ENCODE data around the gene AHCYL2. TPM values are rescaled to one million over a fixed set of nuclear protein-coding genes. Genes with fewer than 3 reads are reported as not detected.
"Not testable (repeated sequence)": the region's sequence is repeated elsewhere in the genome, so short reads cannot be mapped to it uniquely, and the experiment has no call there.

AHCYL2 gene
- total RNA-seq, 3 donors from 2014 or later (not counting 1 experiment from before 2014, with no cell fraction given): 11.6 to 15.2 (median 14.5) TPM

- peak; percentile 61 to 67 (median 65) for ATAC-seq
- Mint-ChIP-seq H3K9me3 (no peaks in the 10 kb centered on the region), H3K36me3 (no peaks in the 10 kb centered on the region), H3K27me3 (ENCODE audit: low read depth in 2 of 2) (peaks cover 0 to 2% of the 10 kb centered on the region in 2 donors), H3K4me3 (peak overlapping the region; percentile 73), H3K4me1 (peaks cover 24 to 25% of the 10 kb centered on the region in 2 donors), H3K27ac (peak overlapping the region; percentile 14 to 81)
- Histone ChIP-seq H3K36me3 (ENCODE audit: control insufficient read depth, insufficient read depth, low read length) (no peaks in the 10 kb centered on the region), H3K4me1 (ENCODE audit: control insufficient read depth, insufficient read depth, low read length) (peaks cover 19% of the 10 kb centered on the region), H3K27ac (ENCODE audit: low read length) (peak overlapping the region; percentile 28), H3K4me3 (ENCODE audit: low read length) (no peak overlapping the region), H3K27me3 (ENCODE audit: control insufficient read depth, insufficient read depth, low read length) (no peaks in the 10 kb centered on the region), H3K9me3 (ENCODE audit: control insufficient read depth, insufficient read depth, low read length) (no peaks in the 10 kb centered on the region)
- DNase-seq: peak in 1 of 2 donors; percentile 10
- TF ChIP-seq CTCF (IDR thresholded peaks at IDR 0.05): no peak
- intact Hi-C loops (cut with micrococcal nuclease): no loop called here
- 13% methylated on average over 7 of the region's 7 CpGs for WGBS (ENCODE audit: insufficient coverage)
These were observed 143.7 kb downstream of the AHCYL2 start for GRCh38 chr7:129368389-129368986.

GRCh38 chr7:129369447-129369846 lies 144.6 kb downstream of the AHCYL2 start:
- DNase-seq; ATAC-seq; H3K27ac ChIP-seq (ENCODE audit: low read length); H3K27ac Mint-ChIP-seq; H3K4me3 Mint-ChIP-seq; H3K36me3 Mint-ChIP-seq; H3K9me3 ChIP-seq (ENCODE audit: control insufficient read depth, insufficient read depth, low read length); H3K4me3 ChIP-seq (ENCODE audit: low read length); H3K9me3 Mint-ChIP-seq; intact Hi-C loops (cut with micrococcal nuclease); H3K36me3 ChIP-seq (ENCODE audit: control insufficient read depth, insufficient read depth, low read length); H3K27me3 ChIP-seq (ENCODE audit: control insufficient read depth, insufficient read depth, low read length); H3K27me3 Mint-ChIP-seq (ENCODE audit: low read depth in 2 of 2): not testable (repeated sequence)
- 93% methylated on average over 6 of the region's 7 CpGs for WGBS (ENCODE audit: insufficient coverage)
- H3K4me1 Mint-ChIP-seq: peaks cover 24 to 25% of the 10 kb centered on the region in 2 donors
- H3K4me1 ChIP-seq (ENCODE audit: control insufficient read depth, insufficient read depth, low read length): peaks cover 19% of the 10 kb centered on the region

- Histone ChIP-seq H3K36me3 (ENCODE audit: control insufficient read depth, insufficient read depth, low read length) (no peaks in the 10 kb centered on the region), H3K27me3 (ENCODE audit: control insufficient read depth, insufficient read depth, low read length) (no peaks in the 10 kb centered on the region), H3K4me1 (ENCODE audit: control insufficient read depth, insufficient read depth, low read length) (peaks cover 19% of the 10 kb centered on the region), H3K9me3 (ENCODE audit: control insufficient read depth, insufficient read depth, low read length) (no peaks in the 10 kb centered on the region), H3K4me3 (ENCODE audit: low read length) (no peak overlapping the region), H3K27ac (ENCODE audit: low read length) (no peak overlapping the region)
- H3K36me3 Mint-ChIP-seq: no peaks in the 10 kb centered on the region
- H3K27me3 Mint-ChIP-seq (ENCODE audit: low read depth in 2 of 2): peaks cover 0 to 2% of the 10 kb centered on the region in 2 donors
- DNase-seq (no peak), ATAC-seq (no peak)
- no peak overlapping the region for H3K27ac Mint-ChIP-seq
- peaks cover 24 to 25% of the 10 kb centered on the region in 2 donors for H3K4me1 Mint-ChIP-seq
- intact Hi-C loops (cut with micrococcal nuclease): no loop called here
- H3K9me3 Mint-ChIP-seq: no peaks in the 10 kb centered on the region
- no peak for TF ChIP-seq CTCF (IDR thresholded peaks at IDR 0.05)
- 87% methylated on average over 4 of the region's 5 CpGs for WGBS (ENCODE audit: insufficient coverage)
- no peak overlapping the region for H3K4me3 Mint-ChIP-seq
These were observed 146.0 kb downstream of the AHCYL2 start for GRCh38 chr7:129370812-129371211.

DNA sequence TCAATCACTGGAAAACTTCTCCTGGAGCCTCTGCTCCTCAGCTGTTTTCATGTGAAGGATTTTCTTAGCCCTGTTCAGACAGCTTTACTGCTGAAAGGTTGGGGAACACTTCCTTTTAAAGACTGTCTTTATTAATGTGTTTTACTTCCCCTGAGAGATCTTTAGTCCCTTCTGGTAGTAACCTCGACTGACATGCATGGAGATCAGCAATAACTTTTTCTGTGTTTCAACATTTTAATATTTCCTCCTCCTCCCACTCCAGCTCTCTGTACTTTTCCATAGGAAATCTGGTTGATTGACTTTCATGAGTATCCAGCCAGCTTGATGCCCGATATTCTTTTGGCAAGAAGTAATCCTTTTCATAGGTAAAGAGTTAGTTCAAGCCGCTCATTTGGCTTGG lies 146.7 kb downstream of the AHCYL2 start:
- intact Hi-C loops (cut with micrococcal nuclease): no loop called here
- Mint-ChIP-seq H3K36me3 (no peaks in the 10 kb centered on the region), H3K27ac (no peak overlapping the region), H3K27me3 (ENCODE audit: low read depth in 2 of 2) (peaks cover 0 to 2% of the 10 kb centered on the region in 2 donors), H3K4me1 (peaks cover 24 to 25% of the 10 kb centered on the region in 2 donors), H3K4me3 (no peak overlapping the region), H3K9me3 (no peaks in the 10 kb centered on the region)
- H3K4me1 ChIP-seq (ENCODE audit: control insufficient read depth, insufficient read depth, low read length): peaks cover 19% of the 10 kb centered on the region
- no peaks in the 10 kb centered on the region for H3K9me3 ChIP-seq (ENCODE audit: control insufficient read depth, insufficient read depth, low read length)
- H3K4me3 ChIP-seq (ENCODE audit: low read length): no peak overlapping the region
- no peaks in the 10 kb centered on the region for H3K27me3 ChIP-seq (ENCODE audit: control insufficient read depth, insufficient read depth, low read length)
- no peak for TF ChIP-seq CTCF (IDR thresholded peaks at IDR 0.05)
- ATAC-seq (no peak), DNase-seq (no peak)
- 78% methylated on average over 3 of the region's 3 CpGs for WGBS (ENCODE audit: insufficient coverage)
- no peaks in the 10 kb centered on the region for H3K36me3 ChIP-seq (ENCODE audit: control insufficient read depth, insufficient read depth, low read length)
- H3K27ac ChIP-seq (ENCODE audit: low read length): no peak overlapping the region

Measured in natural killer cell (primary cell).